ENCODE results near the gene SLC51B.
"Not testable (repeated sequence)": the region's sequence is repeated elsewhere in the genome, so short reads cannot be mapped to it uniquely, and the experiment has no call there.

SLC51B gene

GRCh38 chr15:65099336-65099735 is 54.1 kb downstream of the SLC51B start:
- no peak for DNase-seq (ENCODE audit: low read depth, low spot score)

- DNase-seq (ENCODE audit: low read depth, low spot score): not testable (repeated sequence)
Measured at GRCh38 chr15:65099801-65100200, 54.6 kb downstream of the SLC51B start.

- no peak for DNase-seq (ENCODE audit: low read depth, low spot score)
Measured at GRCh38 chr15:65100442-65100841, 55.3 kb downstream of the SLC51B start.

GRCh38 chr15:65101411-65101890 is 56.3 kb downstream of the SLC51B start:
- peak; percentile 68 for DNase-seq (ENCODE audit: low read depth, low spot score)

GRCh38 chr15:65101891-65102708 is 56.9 kb downstream of the SLC51B start:
- no peak for DNase-seq (ENCODE audit: low read depth, low spot score)

- no peak for DNase-seq (ENCODE audit: low read depth, low spot score)
Measured at GRCh38 chr15:65102912-65103311, 57.7 kb downstream of the SLC51B start.
